ENCODE measurements around the gene GOLGA8R.
"Not testable (repeated sequence)": the region's sequence is repeated elsewhere in the genome, so short reads cannot be mapped to it uniquely, and the experiment has no call there.

GRCh38 chr15:30452702-30453101 lies 38.6 kb upstream of the GOLGA8R start:
- not testable (repeated sequence) for TF ChIP-seq CTCF (conservative IDR thresholded peaks at IDR 0.05); ZFX (IDR thresholded peaks at IDR 0.05)
